Liver (tissue), 9 donors: ENCODE data around the gene UGT1A7. TPM values are rescaled to one million over a fixed set of nuclear protein-coding genes. Genes with fewer than 3 reads are reported as not detected.

Experiments
- DNase-seq: peaks from one replicate; pipeline ENCODE4 v3.0.0-alpha.2; 2017; ENCODE audit warnings: low spot score
- H3K27ac ChIP-seq, 2 donors: one replicate each; pipeline ENCODE4 v1.7.0; 2013; ENCODE audit warnings: inconsistent platforms in 2 of 2, low read length in 2 of 2, control low read depth in 1 of 2, low read depth in 1 of 2, mild to moderate bottlenecking in 1 of 2
- H3K27me3 ChIP-seq, 4 donors: one replicate each; pipeline versions ENCODE4 v1.6.1 to v1.7.0; 2013; ENCODE audit warnings: low read length in 3 of 4, inconsistent platforms in 1 of 4, mild to moderate bottlenecking in 1 of 4, moderate library complexity in 1 of 4; ENCODE audit not compliant: control insufficient read depth in 4 of 4, insufficient read depth in 4 of 4
- H3K36me3 ChIP-seq, 4 donors: one replicate each; pipeline versions ENCODE4 v1.6.1 to v1.7.0; 2013; ENCODE audit warnings: low read length in 3 of 4, mild to moderate bottlenecking in 3 of 4, low read depth in 1 of 4, moderate library complexity in 1 of 4; ENCODE audit not compliant: control insufficient read depth in 4 of 4, insufficient read depth in 3 of 4
- H3K4me1 ChIP-seq, 4 donors: one replicate each; pipeline versions ENCODE4 v1.6.1 to v1.7.0; 2013; ENCODE audit warnings: low read length in 3 of 4, mild to moderate bottlenecking in 3 of 4, moderate library complexity in 1 of 4; ENCODE audit not compliant: control insufficient read depth in 4 of 4, insufficient read depth in 4 of 4
- H3K4me3 ChIP-seq, 3 donors: one replicate each; pipeline versions ENCODE4 v1.6.1 to v1.7.0; 2013; ENCODE audit warnings: low read length in 3 of 3, control low read depth in 1 of 3, low read depth in 1 of 3, mild to moderate bottlenecking in 1 of 3
- H3K9ac ChIP-seq, 2 donors: one replicate each; pipeline ENCODE4 v1.7.0; 2013; ENCODE audit warnings: low read length in 2 of 2, mild to moderate bottlenecking in 2 of 2, moderate library complexity in 2 of 2, control low read depth in 1 of 2, low read depth in 1 of 2
- H3K9me3 ChIP-seq, 4 donors: one replicate each; pipeline versions ENCODE4 v1.6.1 to v1.7.0; 2013; ENCODE audit warnings: low read length in 3 of 4; ENCODE audit not compliant: control insufficient read depth in 4 of 4
- EGR1 ChIP-seq, 2 donors: IDR thresholded peaks; 2 replicates each; pipeline ENCODE4 v1.6.1; 2016 to 2018; ENCODE audit warnings: antibody characterized with exemption in 2 of 2, low read depth in 2 of 2
- FOXA1 ChIP-seq: IDR thresholded peaks from 2 replicates; pipeline ENCODE4 v1.6.1; 2016; ENCODE audit warnings: antibody characterized with exemption
- FOXA2 ChIP-seq: IDR thresholded peaks from 2 replicates; pipeline ENCODE4 v1.6.1; 2016; ENCODE audit warnings: antibody characterized with exemption
- GABPA ChIP-seq, 2 donors: IDR thresholded peaks in 1 of 2; conservative IDR thresholded peaks in 1 of 2; 2 replicates each; pipeline ENCODE4 v1.6.1; 2016; ENCODE audit warnings: antibody characterized with exemption in 2 of 2, mild to moderate bottlenecking in 1 of 2, moderate library complexity in 1 of 2
- HNF4A ChIP-seq, 2 donors: conservative IDR thresholded peaks; 2 replicates each; pipeline ENCODE4 v1.6.1; 2016; ENCODE audit warnings: antibody characterized with exemption in 2 of 2, mild to moderate bottlenecking in 2 of 2
- HNF4G ChIP-seq: IDR thresholded peaks from 2 replicates; pipeline ENCODE4 v1.6.1; 2016; ENCODE audit warnings: antibody characterized with exemption
- JUND ChIP-seq, 2 donors: IDR thresholded peaks; 2 replicates each; pipeline ENCODE4 v1.6.1; 2016; ENCODE audit warnings: antibody characterized with exemption in 2 of 2
- NR2F2 ChIP-seq: IDR thresholded peaks from 2 replicates; pipeline ENCODE4 v1.6.1; 2016; ENCODE audit warnings: antibody characterized with exemption
- RAD21 ChIP-seq, 2 donors: IDR thresholded peaks; 2 replicates each; pipeline ENCODE4 v1.6.1; 2016; ENCODE audit warnings: antibody characterized with exemption in 2 of 2, mild to moderate bottlenecking in 2 of 2
- RXRA ChIP-seq, 2 donors: IDR thresholded peaks; 2 replicates each; pipeline ENCODE4 v1.6.1; 2017 to 2018; ENCODE audit warnings: antibody characterized with exemption in 2 of 2, mild to moderate bottlenecking in 1 of 2
- SP1 ChIP-seq: IDR thresholded peaks from 2 replicates; pipeline ENCODE4 v1.6.1; 2018; ENCODE audit warnings: antibody characterized with exemption, mild to moderate bottlenecking
- TAF1 ChIP-seq: conservative IDR thresholded peaks from 2 replicates; pipeline ENCODE4 v1.6.1; 2016; ENCODE audit warnings: antibody characterized with exemption, mild to moderate bottlenecking
- YY1 ChIP-seq: IDR thresholded peaks from 2 replicates; pipeline ENCODE4 v1.6.1; 2016; ENCODE audit warnings: antibody characterized with exemption, mild to moderate bottlenecking
- WGBS: extraction: QIAGEN DNeasy Blood & Tissue Kit; methylation state at CpG from one replicate; pipeline ENCODE4 v1.1.7; 2013; 5-methylcytosine and 5-hydroxymethylcytosine counted together
- polyA plus RNA-seq, 2 donors: library from polyadenylated mRNA; stranded (reverse) in 1 of 2; unstranded in 1 of 2; fragments of 200-250 nt in 1 of 2; fragments of >200 nt in 1 of 2; fragmentation: Nextera tagmentation in 1 of 2; extraction: Ambion mirVana in 1 of 2; gene quantifications; one replicate each; pipeline versions ENCODE4 v1.2.1 to v1.2.3, GENCODE V29; 2013 to 2015
- total RNA-seq, 2 donors: library from RNA; depleted of rRNA; stranded (reverse); fragments of >200 nt; gene quantifications; one replicate each; pipeline ENCODE4 v1.2.3, GENCODE V29; 2014
- TF ChIP-seq, protein P1 (sequence below): IDR thresholded peaks from 2 replicates; pipeline ENCODE4 v1.6.1; 2016; ENCODE audit warnings: antibody characterized with exemption, mild to moderate bottlenecking
- TF ChIP-seq, protein P2 (sequence below): IDR thresholded peaks from 2 replicates; pipeline ENCODE4 v1.6.1; 2016; ENCODE audit warnings: antibody characterized with exemption
- TF ChIP-seq, protein P3 (sequence below): IDR thresholded peaks from 2 replicates; pipeline ENCODE4 v1.6.1; 2016; ENCODE audit warnings: antibody characterized with exemption
- TF ChIP-seq, protein P4 (sequence below): IDR thresholded peaks from 2 replicates; pipeline ENCODE4 v1.6.1; 2016; ENCODE audit warnings: antibody characterized with exemption
- TF ChIP-seq, protein P5 (sequence below): fragments of 150-350 bp; IDR thresholded peaks from 2 replicates; pipeline ENCODE4 v1.5.1; 2017; ENCODE audit warnings: improper control_type of control experiment, low read depth, low read length; ENCODE audit not compliant: missing input control
- donor health status: healthy.
- donor health status: healthy.
- donor health status: healthy.
- donor health status: healthy.
- donor health status: healthy.

The UGT1A7 gene
- total and polyA plus RNA-seq, 4 donors = 0.02 to 2.2 (median 0.38) TPM; not detected in 1

DNA sequence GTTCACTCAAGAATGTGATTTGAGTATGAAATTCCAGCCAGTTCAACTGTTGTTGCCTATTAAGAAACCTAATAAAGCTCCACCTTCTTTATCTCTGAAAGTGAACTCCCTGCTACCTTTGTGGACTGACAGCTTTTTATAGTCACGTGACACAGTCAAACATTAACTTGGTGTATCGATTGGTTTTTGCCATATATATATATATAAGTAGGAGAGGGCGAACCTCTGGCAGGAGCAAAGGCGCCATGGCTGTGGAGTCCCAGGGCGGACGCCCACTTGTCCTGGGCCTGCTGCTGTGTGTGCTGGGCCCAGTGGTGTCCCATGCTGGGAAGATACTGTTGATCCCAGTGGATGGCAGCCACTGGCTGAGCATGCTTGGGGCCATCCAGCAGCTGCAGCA lies 78.3 kb downstream of the UGT1A7 start, which contains the start of gene UGT1A1 (continued):
- TF ChIP-seq, protein P1, sequence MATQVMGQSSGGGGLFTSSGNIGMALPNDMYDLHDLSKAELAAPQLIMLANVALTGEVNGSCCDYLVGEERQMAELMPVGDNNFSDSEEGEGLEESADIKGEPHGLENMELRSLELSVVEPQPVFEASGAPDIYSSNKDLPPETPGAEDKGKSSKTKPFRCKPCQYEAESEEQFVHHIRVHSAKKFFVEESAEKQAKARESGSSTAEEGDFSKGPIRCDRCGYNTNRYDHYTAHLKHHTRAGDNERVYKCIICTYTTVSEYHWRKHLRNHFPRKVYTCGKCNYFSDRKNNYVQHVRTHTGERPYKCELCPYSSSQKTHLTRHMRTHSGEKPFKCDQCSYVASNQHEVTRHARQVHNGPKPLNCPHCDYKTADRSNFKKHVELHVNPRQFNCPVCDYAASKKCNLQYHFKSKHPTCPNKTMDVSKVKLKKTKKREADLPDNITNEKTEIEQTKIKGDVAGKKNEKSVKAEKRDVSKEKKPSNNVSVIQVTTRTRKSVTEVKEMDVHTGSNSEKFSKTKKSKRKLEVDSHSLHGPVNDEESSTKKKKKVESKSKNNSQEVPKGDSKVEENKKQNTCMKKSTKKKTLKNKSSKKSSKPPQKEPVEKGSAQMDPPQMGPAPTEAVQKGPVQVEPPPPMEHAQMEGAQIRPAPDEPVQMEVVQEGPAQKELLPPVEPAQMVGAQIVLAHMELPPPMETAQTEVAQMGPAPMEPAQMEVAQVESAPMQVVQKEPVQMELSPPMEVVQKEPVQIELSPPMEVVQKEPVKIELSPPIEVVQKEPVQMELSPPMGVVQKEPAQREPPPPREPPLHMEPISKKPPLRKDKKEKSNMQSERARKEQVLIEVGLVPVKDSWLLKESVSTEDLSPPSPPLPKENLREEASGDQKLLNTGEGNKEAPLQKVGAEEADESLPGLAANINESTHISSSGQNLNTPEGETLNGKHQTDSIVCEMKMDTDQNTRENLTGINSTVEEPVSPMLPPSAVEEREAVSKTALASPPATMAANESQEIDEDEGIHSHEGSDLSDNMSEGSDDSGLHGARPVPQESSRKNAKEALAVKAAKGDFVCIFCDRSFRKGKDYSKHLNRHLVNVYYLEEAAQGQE = peak; percentile 27
- TF ChIP-seq NR2F2 (no peak), SP1 (peak; percentile 76), HNF4A (conservative IDR thresholded peaks at IDR 0.05) (peak; percentile 63 to 68), RAD21 (IDR thresholded peaks at IDR 0.05) (peak; percentile 18 to 41)
- TF ChIP-seq, protein P2, sequence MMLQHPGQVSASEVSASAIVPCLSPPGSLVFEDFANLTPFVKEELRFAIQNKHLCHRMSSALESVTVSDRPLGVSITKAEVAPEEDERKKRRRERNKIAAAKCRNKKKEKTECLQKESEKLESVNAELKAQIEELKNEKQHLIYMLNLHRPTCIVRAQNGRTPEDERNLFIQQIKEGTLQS = no peak
- TF ChIP-seq, protein P3, sequence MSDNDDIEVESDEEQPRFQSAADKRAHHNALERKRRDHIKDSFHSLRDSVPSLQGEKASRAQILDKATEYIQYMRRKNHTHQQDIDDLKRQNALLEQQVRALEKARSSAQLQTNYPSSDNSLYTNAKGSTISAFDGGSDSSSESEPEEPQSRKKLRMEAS = no peak

DNA sequence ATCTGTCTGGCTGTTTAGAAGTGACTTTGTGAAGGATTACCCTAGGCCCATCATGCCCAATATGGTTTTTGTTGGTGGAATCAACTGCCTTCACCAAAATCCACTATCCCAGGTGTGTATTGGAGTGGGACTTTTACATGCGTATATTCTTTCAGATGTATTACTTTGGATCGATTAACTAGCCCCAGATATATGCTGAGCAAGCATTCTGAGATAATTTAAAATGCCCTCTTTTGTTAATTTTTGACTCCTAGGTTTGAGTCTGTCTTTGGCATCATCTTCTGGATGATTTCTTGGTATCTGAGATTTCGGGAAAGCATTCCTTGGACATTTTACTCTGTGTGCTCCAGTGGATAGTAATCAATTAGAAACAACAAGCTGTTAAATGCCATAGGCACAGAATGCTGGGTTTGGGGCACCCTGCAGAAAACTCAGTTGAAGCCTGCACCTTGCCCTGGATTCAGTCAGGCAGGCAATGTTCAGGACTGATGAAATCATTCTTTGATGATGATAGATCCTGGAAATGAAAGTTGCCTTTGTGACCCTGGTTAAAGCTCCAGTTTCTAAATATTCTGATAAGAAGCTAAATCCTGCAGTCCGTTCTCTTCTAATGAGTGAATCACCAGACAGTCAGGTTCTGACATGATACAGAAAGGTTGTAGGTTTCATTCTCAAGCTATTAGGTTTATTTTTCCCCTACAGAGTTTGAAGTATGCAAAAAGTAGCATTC lies 79.5 kb downstream of the UGT1A7 start:
- peaks cover 7 to 58% (median 27%) of the 10 kb centered on the region in 4 donors for H3K4me1 ChIP-seq
- 38% methylated on average over 4 of the region's 4 CpGs for WGBS

More for the DNA sequence above, 79.5 kb downstream of the UGT1A7 start:
- Histone ChIP-seq H3K36me3 (no peaks in the 10 kb centered on the region), H3K27me3 (no peaks in the 10 kb centered on the region), H3K9ac (peak overlapping the region; percentile 34 to 99), H3K9me3 (no peaks in the 10 kb centered on the region), H3K4me3 (peak overlapping the region; percentile 46 to 86 (median 73)), H3K27ac (peak overlapping the region; percentile 85 to 94)
- TF ChIP-seq, protein P4, sequence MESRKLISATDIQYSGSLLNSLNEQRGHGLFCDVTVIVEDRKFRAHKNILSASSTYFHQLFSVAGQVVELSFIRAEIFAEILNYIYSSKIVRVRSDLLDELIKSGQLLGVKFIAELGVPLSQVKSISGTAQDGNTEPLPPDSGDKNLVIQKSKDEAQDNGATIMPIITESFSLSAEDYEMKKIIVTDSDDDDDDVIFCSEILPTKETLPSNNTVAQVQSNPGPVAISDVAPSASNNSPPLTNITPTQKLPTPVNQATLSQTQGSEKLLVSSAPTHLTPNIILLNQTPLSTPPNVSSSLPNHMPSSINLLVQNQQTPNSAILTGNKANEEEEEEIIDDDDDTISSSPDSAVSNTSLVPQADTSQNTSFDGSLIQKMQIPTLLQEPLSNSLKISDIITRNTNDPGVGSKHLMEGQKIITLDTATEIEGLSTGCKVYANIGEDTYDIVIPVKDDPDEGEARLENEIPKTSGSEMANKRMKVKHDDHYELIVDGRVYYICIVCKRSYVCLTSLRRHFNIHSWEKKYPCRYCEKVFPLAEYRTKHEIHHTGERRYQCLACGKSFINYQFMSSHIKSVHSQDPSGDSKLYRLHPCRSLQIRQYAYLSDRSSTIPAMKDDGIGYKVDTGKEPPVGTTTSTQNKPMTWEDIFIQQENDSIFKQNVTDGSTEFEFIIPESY = peak; percentile 23
- TF ChIP-seq TAF1 = peak; percentile 96
- TF ChIP-seq FOXA1 = peak; percentile 43
- TF ChIP-seq, protein P1 = peak; percentile 47
- TF ChIP-seq JUND (IDR thresholded peaks at IDR 0.05) = peak; percentile 78 to 80
- TF ChIP-seq, protein P5, sequence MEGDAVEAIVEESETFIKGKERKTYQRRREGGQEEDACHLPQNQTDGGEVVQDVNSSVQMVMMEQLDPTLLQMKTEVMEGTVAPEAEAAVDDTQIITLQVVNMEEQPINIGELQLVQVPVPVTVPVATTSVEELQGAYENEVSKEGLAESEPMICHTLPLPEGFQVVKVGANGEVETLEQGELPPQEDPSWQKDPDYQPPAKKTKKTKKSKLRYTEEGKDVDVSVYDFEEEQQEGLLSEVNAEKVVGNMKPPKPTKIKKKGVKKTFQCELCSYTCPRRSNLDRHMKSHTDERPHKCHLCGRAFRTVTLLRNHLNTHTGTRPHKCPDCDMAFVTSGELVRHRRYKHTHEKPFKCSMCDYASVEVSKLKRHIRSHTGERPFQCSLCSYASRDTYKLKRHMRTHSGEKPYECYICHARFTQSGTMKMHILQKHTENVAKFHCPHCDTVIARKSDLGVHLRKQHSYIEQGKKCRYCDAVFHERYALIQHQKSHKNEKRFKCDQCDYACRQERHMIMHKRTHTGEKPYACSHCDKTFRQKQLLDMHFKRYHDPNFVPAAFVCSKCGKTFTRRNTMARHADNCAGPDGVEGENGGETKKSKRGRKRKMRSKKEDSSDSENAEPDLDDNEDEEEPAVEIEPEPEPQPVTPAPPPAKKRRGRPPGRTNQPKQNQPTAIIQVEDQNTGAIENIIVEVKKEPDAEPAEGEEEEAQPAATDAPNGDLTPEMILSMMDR = no peak
- TF ChIP-seq GABPA (IDR thresholded peaks at IDR 0.05 in 1 of 2, conservative IDR thresholded peaks at IDR 0.05 in 1 of 2) = no peak
- TF ChIP-seq EGR1 (IDR thresholded peaks at IDR 0.05; ENCODE audit: low read depth in 2 of 2) = peak in 1 of 2 donors; percentile 37
- TF ChIP-seq NR2F2 = peak; percentile 9
- TF ChIP-seq FOXA2 = peak; percentile 18
- TF ChIP-seq, protein P2 = peak; percentile 88
- peak; percentile 96 for TF ChIP-seq SP1
- TF ChIP-seq, protein P3 = no peak
- peak; percentile 51 for TF ChIP-seq HNF4G
- TF ChIP-seq RXRA (IDR thresholded peaks at IDR 0.05) = peak; percentile 95
- peak; percentile 25 to 42 for TF ChIP-seq RAD21 (IDR thresholded peaks at IDR 0.05)
- TF ChIP-seq HNF4A (conservative IDR thresholded peaks at IDR 0.05) = peak; percentile 90 to 96
- TF ChIP-seq YY1 = no peak
- no peak for DNase-seq
